Ishikawa (cell line): ENCODE results near the gene TSPAN31.
A peak's percentile ranks its signal among the peaks of the same experiment; 100 is the strongest.

Experiments
- CEBPB ChIP-seq: IDR thresholded peaks from 2 replicates; pipeline ENCODE4 v1.6.1; 2012
- CREB1 ChIP-seq: IDR thresholded peaks from 2 replicates; pipeline ENCODE4 v1.6.1; 2012; ENCODE audit warnings: low read depth
- EGR1 ChIP-seq: IDR thresholded peaks from 2 replicates; pipeline ENCODE4 v1.6.1; 2012
- EP300 ChIP-seq: IDR thresholded peaks from 2 replicates; pipeline ENCODE4 v1.6.1; 2012; ENCODE audit warnings: borderline replicate concordance
- FOXM1 ChIP-seq: IDR thresholded peaks from 2 replicates; pipeline ENCODE4 v1.6.1; 2012; ENCODE audit warnings: low read depth, borderline replicate concordance
- NFIC ChIP-seq: IDR thresholded peaks from 2 replicates; pipeline ENCODE4 v1.6.1; 2012
- RAD21 ChIP-seq: IDR thresholded peaks from 2 replicates; pipeline ENCODE4 v1.6.1; 2012; ENCODE audit warnings: low read depth
- TAF1 ChIP-seq: IDR thresholded peaks from 2 replicates; pipeline ENCODE4 v1.6.1; 2012; ENCODE audit warnings: low read depth, mild to moderate bottlenecking
- TCF12 ChIP-seq: IDR thresholded peaks from 2 replicates; pipeline ENCODE4 v1.6.1; 2012; ENCODE audit warnings: low read depth
- TEAD4 ChIP-seq: IDR thresholded peaks from 2 replicates; pipeline ENCODE4 v1.6.1; 2012
- YY1 ChIP-seq: IDR thresholded peaks from 2 replicates; pipeline ENCODE4 v1.6.1; 2012; ENCODE audit warnings: low read depth
- ZBTB7A ChIP-seq: IDR thresholded peaks from 2 replicates; pipeline ENCODE4 v1.6.1; 2012; ENCODE audit warnings: low read depth
- TF ChIP-seq, protein P1 (sequence below): IDR thresholded peaks from 2 replicates; pipeline ENCODE4 v1.6.1; 2012; ENCODE audit warnings: low read depth, mild to moderate bottlenecking
- TF ChIP-seq, protein P2 (sequence below): IDR thresholded peaks from 2 replicates; pipeline ENCODE4 v1.6.1; 2012
- TF ChIP-seq, protein P3 (sequence below): IDR thresholded peaks from 2 replicates; pipeline ENCODE4 v1.6.1; 2012

Gene TSPAN31

DNA sequence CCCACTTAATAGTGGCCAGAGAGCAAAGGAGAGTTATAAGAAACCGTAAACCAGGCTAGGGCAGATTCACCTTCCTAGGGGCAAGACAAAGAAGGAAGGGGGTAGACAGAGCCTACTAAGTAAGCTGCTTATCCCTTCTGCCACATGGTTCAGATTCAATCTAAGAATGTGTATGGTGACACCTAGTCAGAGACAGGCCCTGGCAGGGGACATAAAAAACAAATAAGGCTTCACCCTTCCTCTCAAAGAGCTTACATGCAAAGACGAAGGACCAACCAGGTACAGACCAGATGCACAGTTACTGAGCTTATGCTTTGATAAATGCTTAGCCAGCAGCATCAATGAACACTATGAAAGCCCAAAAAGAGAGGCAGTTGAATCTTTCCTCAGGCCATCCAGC is 17.6 kb downstream of the TSPAN31 start:
- TF ChIP-seq FOXM1, result no peak
- no peak for TF ChIP-seq NFIC
- no peak for TF ChIP-seq ZBTB7A
- no peak for TF ChIP-seq EGR1
- TF ChIP-seq CEBPB, result no peak
- TF ChIP-seq TCF12, result no peak
- TF ChIP-seq, protein P1, sequence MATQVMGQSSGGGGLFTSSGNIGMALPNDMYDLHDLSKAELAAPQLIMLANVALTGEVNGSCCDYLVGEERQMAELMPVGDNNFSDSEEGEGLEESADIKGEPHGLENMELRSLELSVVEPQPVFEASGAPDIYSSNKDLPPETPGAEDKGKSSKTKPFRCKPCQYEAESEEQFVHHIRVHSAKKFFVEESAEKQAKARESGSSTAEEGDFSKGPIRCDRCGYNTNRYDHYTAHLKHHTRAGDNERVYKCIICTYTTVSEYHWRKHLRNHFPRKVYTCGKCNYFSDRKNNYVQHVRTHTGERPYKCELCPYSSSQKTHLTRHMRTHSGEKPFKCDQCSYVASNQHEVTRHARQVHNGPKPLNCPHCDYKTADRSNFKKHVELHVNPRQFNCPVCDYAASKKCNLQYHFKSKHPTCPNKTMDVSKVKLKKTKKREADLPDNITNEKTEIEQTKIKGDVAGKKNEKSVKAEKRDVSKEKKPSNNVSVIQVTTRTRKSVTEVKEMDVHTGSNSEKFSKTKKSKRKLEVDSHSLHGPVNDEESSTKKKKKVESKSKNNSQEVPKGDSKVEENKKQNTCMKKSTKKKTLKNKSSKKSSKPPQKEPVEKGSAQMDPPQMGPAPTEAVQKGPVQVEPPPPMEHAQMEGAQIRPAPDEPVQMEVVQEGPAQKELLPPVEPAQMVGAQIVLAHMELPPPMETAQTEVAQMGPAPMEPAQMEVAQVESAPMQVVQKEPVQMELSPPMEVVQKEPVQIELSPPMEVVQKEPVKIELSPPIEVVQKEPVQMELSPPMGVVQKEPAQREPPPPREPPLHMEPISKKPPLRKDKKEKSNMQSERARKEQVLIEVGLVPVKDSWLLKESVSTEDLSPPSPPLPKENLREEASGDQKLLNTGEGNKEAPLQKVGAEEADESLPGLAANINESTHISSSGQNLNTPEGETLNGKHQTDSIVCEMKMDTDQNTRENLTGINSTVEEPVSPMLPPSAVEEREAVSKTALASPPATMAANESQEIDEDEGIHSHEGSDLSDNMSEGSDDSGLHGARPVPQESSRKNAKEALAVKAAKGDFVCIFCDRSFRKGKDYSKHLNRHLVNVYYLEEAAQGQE, result no peak
- no peak for TF ChIP-seq YY1
- no peak for TF ChIP-seq EP300
- TF ChIP-seq TEAD4, result no peak
- TF ChIP-seq, protein P2, sequence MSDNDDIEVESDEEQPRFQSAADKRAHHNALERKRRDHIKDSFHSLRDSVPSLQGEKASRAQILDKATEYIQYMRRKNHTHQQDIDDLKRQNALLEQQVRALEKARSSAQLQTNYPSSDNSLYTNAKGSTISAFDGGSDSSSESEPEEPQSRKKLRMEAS, result no peak
- no peak for TF ChIP-seq CREB1
- TF ChIP-seq RAD21, result no peak
- TF ChIP-seq, protein P3, sequence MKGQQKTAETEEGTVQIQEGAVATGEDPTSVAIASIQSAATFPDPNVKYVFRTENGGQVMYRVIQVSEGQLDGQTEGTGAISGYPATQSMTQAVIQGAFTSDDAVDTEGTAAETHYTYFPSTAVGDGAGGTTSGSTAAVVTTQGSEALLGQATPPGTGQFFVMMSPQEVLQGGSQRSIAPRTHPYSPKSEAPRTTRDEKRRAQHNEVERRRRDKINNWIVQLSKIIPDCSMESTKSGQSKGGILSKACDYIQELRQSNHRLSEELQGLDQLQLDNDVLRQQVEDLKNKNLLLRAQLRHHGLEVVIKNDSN, result no peak
- TF ChIP-seq TAF1, result no peak

DNA sequence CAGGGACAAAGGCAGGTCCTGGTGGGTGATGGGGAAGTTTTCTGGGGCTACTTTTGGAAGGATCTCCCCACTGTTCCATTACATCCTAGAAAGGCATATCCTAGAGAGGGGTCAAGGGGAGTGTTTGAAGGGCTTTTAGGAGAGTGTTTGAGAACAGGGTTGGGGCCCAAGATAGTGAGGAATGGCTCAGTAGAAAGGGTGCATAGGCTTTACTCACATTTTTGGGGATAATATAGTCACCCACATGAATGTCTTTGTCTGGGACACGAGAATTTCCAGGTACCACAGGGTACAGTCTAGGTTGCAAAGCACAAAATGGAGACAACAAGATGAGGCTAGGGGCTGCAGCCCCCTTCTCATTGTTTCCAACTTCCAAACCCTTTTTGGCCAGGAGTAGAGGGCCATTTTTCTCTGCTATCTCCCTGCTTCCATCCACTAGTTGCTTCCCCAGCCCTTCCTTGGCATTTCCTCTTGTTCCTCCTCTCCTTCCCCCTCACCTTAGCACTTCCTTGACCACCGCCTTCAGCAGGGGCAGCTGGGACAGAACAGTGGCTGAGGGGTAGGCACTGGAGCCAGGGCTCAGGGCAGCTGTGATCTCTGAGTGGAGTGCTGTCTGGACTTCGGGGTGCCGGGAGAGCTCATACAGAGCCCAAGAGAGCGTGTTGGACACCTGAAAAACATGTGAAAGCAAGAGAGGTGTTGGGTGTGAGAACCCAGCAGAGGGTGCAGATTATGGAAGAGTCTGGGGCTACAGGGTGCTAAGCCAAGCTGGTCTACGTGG is 19.2 kb downstream of the TSPAN31 start:
- TF ChIP-seq RAD21 (no peak), EP300 (no peak)

DNA sequence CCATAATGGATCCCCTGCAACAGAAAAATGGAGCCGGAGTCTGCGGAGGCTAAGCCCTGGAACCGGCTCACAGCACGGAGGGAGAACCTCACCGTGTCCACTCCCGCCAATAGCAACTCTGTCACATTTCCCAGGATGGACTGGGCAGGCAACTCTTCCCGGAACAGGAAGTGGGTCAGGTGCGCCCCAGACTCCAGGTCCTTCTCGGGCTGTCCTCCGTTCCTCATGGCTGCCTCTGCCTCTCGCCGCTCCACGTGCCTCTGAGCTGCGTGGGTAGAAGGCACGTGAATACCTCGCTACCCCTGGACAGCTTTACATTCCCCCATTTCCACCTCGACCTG is 19.8 kb downstream of the TSPAN31 start:
- TF ChIP-seq, protein P3, result peak; percentile 50; the same call in 1 of the 2 replicates
- TF ChIP-seq TAF1, result peak; percentile 34; the same call in 1 of the 2 replicates
- TF ChIP-seq CREB1, result no peak
- TF ChIP-seq, protein P2, result peak; percentile 82

DNA sequence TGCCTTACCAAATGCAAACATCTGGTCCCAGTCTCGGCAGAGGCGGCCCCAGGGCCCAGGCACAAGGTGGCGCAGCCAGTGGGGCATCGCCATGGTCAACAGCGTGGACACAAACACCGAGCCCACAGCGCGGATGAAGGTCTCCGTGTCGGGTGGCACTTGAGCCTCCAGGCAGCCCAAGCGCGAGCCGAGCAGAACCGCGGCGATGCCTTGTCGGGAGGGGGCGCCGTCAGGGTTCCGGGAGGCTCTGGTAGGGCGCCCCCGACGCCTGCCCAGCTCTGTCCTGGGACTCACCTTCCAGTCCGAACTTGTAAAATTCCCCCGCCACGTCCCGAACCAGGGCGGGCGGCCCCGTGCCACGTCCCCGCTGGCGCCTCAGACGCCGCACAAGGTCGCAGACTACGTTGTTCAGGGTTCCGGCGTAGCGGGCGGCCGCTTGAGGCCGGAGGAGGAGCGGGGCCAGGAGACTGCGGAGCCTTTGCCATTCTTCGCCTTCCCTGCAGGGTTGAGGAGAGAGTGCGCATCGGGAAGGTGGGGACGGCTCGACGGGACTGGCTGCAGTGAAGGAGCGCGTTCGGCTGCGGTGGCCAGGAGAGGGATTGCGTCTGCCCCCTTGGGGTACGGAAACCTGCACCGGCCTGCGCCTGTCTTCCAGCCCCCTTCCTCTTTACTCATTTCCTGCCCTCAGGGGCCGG is 20.3 kb downstream of the TSPAN31 start:
- TF ChIP-seq ZBTB7A, result peak; percentile 61; the same call in 1 of the 2 replicates
- TF ChIP-seq, protein P2, result no peak

DNA sequence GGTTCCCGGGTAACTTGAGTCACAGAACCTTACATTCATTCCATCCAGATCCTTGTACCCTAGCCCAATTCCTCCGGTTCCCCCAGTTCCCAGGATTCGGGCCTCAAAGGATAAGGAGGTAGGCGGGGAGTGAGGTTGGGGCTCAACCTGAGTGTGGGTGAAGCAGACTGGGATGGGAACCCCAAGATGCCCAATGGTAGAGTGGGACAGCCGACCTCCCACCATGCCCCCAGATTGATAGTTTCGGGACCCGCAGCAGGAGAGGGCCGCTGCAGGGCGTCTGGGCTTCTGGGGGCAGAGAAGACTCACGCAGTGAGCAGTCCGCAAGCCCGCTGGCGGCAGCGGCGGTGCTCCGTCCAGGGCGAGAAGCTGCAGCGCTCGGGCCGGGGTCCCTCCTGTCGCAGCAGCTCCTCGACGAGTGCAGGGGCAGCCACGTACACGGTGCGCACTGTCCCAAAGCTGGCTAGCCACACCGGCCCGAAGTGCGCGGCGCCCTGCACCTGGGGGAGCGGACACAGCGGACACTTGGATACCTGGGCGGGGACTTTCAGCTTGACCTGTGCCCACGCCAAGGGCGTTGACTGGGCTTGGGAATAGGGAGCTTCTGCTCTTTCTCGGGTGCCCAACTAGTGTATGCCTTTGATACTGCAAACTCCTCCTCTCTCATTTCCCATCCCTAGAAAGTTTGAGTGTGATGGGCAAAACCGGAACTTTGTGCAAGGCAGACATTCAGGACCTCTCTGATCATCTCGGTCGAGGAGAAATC is 21.0 kb downstream of the TSPAN31 start:
- no peak for TF ChIP-seq CREB1
- TF ChIP-seq RAD21, result no peak

DNA sequence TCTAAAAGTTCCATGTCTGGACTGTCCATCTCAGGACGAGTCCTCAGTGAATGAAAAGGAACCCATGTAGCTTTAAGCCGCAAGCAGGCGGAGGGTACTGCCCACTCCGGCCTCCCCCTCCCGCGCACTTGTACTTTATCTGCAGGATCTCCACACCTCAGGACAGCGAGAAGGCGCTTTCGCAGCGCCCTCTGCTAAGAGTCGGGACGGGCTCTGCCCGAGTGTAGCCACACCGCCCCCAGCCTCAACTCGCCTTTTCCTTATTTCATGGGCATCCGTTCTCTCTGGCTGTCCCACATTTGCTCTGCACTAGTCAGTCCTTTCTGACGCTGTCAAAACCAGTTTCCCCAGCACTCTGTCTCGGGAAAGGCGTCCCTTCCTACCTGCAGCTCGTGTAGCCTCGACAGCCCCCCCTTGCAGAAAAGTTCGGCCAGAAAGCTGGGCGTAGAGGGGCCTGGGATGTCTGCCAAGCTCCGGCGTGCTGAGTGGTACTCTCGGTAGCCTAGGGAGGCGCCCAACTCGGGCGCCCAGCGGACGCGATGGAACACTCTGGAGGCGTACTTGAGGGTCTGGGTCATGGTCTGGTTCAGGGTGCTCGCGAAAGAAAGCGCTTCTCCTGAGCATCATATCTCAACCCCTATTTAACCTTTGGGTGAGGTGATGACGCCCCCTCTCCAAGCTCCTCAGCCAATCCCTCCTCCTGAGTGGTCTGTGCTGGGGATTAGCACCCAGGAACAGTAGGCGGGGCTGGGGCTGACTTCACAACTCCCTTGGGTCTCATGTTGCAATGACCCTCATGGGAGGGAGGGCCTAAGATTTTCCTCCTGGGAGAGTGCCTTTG is 21.8 kb downstream of the TSPAN31 start, which contains the start of gene CYP27B1:
Gene CYP27B1, minus strand, starts transcription at position 615 of the 841 bp plus-strand sequence. Its CDS starts 37 bp downstream, at position 578.
- TF ChIP-seq TCF12, result 0 out of 2 replicates have a peak, but pooled peaks have one; percentile 34
- no peak for TF ChIP-seq CREB1
- TF ChIP-seq, protein P2, result 0 out of 2 replicates have a peak, but pooled peaks have one; percentile 32
- TF ChIP-seq NFIC, result peak; percentile 27; the same call in 1 of the 2 replicates
- TF ChIP-seq FOXM1, result no peak
- TF ChIP-seq YY1, result no peak
- peak; percentile 73; the same call in 1 of the 2 replicates for TF ChIP-seq ZBTB7A
- peak; percentile 76 for TF ChIP-seq CEBPB

DNA sequence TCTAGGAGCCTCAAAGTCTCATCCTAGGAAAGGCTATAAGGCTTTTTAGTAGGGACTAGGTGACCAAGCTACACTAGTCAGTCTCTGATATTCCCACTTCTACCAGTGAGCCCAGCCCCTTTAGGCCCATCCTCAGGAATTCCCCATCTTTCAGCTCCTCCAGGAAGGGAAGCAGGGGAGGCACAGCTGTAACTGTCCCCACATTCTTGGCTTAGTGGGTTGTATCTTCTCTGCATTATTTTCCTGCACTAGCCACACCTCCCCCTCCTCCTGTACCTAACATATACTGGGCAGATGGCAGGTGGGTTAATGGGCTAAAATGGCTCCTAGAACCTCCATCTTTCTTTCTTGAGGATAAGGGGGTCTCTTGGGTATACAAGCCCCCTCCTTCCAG is 22.5 kb downstream of the TSPAN31 start:
- TF ChIP-seq EGR1 (no peak), EP300 (no peak), NFIC (no peak), CREB1 (no peak), TEAD4 (no peak), YY1 (no peak), ZBTB7A (no peak), CEBPB (no peak), FOXM1 (no peak), RAD21 (no peak), TAF1 (no peak), TCF12 (no peak)
- TF ChIP-seq, protein P3, result no peak
- TF ChIP-seq, protein P2, result no peak
- TF ChIP-seq, protein P1, result no peak
